H9 (cell line): ENCODE measurements around the gene LPP. TPM values are rescaled to one million over a fixed set of nuclear protein-coding genes. Genes with fewer than 3 reads are reported as not detected.
A peak's percentile ranks its signal among the peaks of the same experiment; 100 is the strongest.

Experiments
- DNase-seq: peaks from one replicate; pipeline ENCODE4 v3.0.0-alpha.2; 2017
- H2AFZ ChIP-seq: one replicate; pipeline ENCODE4 v1.6.1; 2013; ENCODE audit warnings: mild to moderate bottlenecking, low read length, control low read depth, moderate library complexity
- H2AK5ac ChIP-seq: 2 replicates; pipeline ENCODE4 v1.6.1; 2013; ENCODE audit warnings: low read length, control low read depth, mixed read lengths; ENCODE audit not compliant: insufficient read length
- H2BK120ac ChIP-seq: one replicate; pipeline ENCODE4 v1.6.1; 2013; ENCODE audit warnings: low read depth, mild to moderate bottlenecking, low read length, control low read depth, inconsistent platforms; ENCODE audit not compliant: poor library complexity, severe bottlenecking
- H2BK12ac ChIP-seq: 2 replicates; pipeline ENCODE4 v1.6.1; 2013; ENCODE audit warnings: low read length, control low read depth, mixed read lengths, low read depth; ENCODE audit not compliant: insufficient read length
- H2BK15ac ChIP-seq: 2 replicates; pipeline ENCODE4 v1.6.1; 2013; ENCODE audit warnings: low read depth, low read length, control low read depth
- H2BK20ac ChIP-seq: one replicate; pipeline ENCODE4 v1.6.1; 2013; ENCODE audit warnings: low read depth, mild to moderate bottlenecking, low read length, control low read depth, inconsistent platforms; ENCODE audit not compliant: poor library complexity, severe bottlenecking
- H2BK5ac ChIP-seq: 2 replicates; pipeline ENCODE4 v1.6.1; 2013; ENCODE audit warnings: low read length, control low read depth, mixed read lengths; ENCODE audit not compliant: insufficient read length
- H3K14ac ChIP-seq: 2 replicates; pipeline ENCODE4 v1.6.1; 2013; ENCODE audit warnings: low read length, control low read depth; ENCODE audit not compliant: insufficient read depth
- H3K18ac ChIP-seq: 2 replicates; pipeline ENCODE4 v1.6.1; 2013; ENCODE audit warnings: low read depth, mild to moderate bottlenecking, mixed read lengths, low read length, control low read depth; ENCODE audit not compliant: insufficient read length
- H3K23ac ChIP-seq: 2 replicates; pipeline ENCODE4 v1.6.1; 2013; ENCODE audit warnings: low read length, control low read depth, mixed read lengths, low read depth; ENCODE audit not compliant: insufficient read length
- H3K23me2 ChIP-seq: 2 replicates; pipeline ENCODE4 v1.6.1; 2013; ENCODE audit warnings: low read depth, mild to moderate bottlenecking, mixed read lengths, low read length, control low read depth; ENCODE audit not compliant: insufficient read length, poor library complexity, severe bottlenecking
- H3K27ac ChIP-seq: 2 replicates; pipeline ENCODE4 v1.5.1; 2013; ENCODE audit warnings: low read length, control low read depth, mixed read lengths, low read depth; ENCODE audit not compliant: insufficient read length
- H3K27me3 ChIP-seq: 2 replicates; pipeline ENCODE4 v1.6.1; 2013; ENCODE audit warnings: low read length, control low read depth, inconsistent platforms; ENCODE audit not compliant: insufficient read depth
- H3K4ac ChIP-seq: 2 replicates; pipeline ENCODE4 v1.6.1; 2013; ENCODE audit warnings: low read depth, mild to moderate bottlenecking, control low read depth, inconsistent platforms, low read length, moderate library complexity
- H3K4me1 ChIP-seq: 2 replicates; pipeline ENCODE4 v1.6.1; 2013; ENCODE audit warnings: low read length, control low read depth, inconsistent platforms; ENCODE audit not compliant: insufficient read depth
- H3K4me2 ChIP-seq: 2 replicates; pipeline ENCODE4 v1.6.1; 2013; ENCODE audit warnings: low read length, control low read depth, mixed read lengths; ENCODE audit not compliant: insufficient read length, insufficient read depth
- H3K56ac ChIP-seq: 2 replicates; pipeline ENCODE4 v1.6.1; 2013; ENCODE audit warnings: low read depth, mild to moderate bottlenecking, mixed read lengths, low read length, control low read depth; ENCODE audit not compliant: insufficient read length
- H3K79me1 ChIP-seq: 2 replicates; pipeline ENCODE4 v1.6.1; 2013; ENCODE audit warnings: low read depth, mild to moderate bottlenecking, moderate library complexity, low read length, control low read depth, inconsistent platforms; ENCODE audit not compliant: insufficient read depth, poor library complexity, severe bottlenecking
- H3K79me2 ChIP-seq: 2 replicates; pipeline ENCODE4 v1.6.1; 2013; ENCODE audit warnings: low read length, control low read depth, inconsistent platforms; ENCODE audit not compliant: insufficient read depth
- H3K9ac ChIP-seq: 2 replicates; pipeline ENCODE4 v1.6.1; 2013; ENCODE audit warnings: low read length, control low read depth, mixed read lengths; ENCODE audit not compliant: insufficient read length; ENCODE audit errors: extremely low read depth
- H3K9me3 ChIP-seq: one replicate; pipeline ENCODE4 v1.6.1; 2013; ENCODE audit warnings: low read depth, low read length, inconsistent platforms; ENCODE audit not compliant: control insufficient read depth
- H3T11ph ChIP-seq: one replicate; pipeline ENCODE4 v1.6.1; 2013; ENCODE audit warnings: mild to moderate bottlenecking, low read length, control low read depth, inconsistent platforms
- H4K20me1 ChIP-seq: one replicate; pipeline ENCODE4 v1.6.1; 2013; ENCODE audit not compliant: control insufficient read depth, insufficient read length, insufficient read depth
- H4K5ac ChIP-seq: 2 replicates; pipeline ENCODE4 v1.6.1; 2013; ENCODE audit warnings: low read depth, mild to moderate bottlenecking, mixed read lengths, low read length, control low read depth; ENCODE audit not compliant: insufficient read length
- H4K8ac ChIP-seq: replicated peaks from 2 replicates; pipeline ENCODE4 v1.6.1; 2013; ENCODE audit warnings: low read length, control low read depth, mixed read lengths, low read depth; ENCODE audit not compliant: insufficient read length
- H4K91ac ChIP-seq: 2 replicates; pipeline ENCODE4 v1.6.1; 2013; ENCODE audit warnings: low read depth, mild to moderate bottlenecking, moderate library complexity, mixed read lengths, low read length, control low read depth; ENCODE audit not compliant: insufficient read length
- H3K27ac Mint-ChIP-seq, 3 experiments: 2 replicates in 2 of 3; 3 replicates in 1 of 3; pipeline ENCODE4 v1.8.0; 2020 to 2021; ENCODE audit warnings: mixed read lengths in 3 of 3, mild to moderate bottlenecking in 1 of 3, moderate library complexity in 1 of 3
- H3K27me3 Mint-ChIP-seq: 2 replicates; pipeline ENCODE4 v1.8.0; 2021; ENCODE audit warnings: low read depth, mild to moderate bottlenecking, moderate library complexity, mixed read lengths
- H3K36me3 Mint-ChIP-seq, 3 experiments: 2 replicates in 2 of 3; 3 replicates in 1 of 3; pipeline ENCODE4 v1.8.0; 2020 to 2021; ENCODE audit warnings: low read depth in 3 of 3, mixed read lengths in 3 of 3; ENCODE audit not compliant: insufficient read depth in 1 of 3
- H3K4me1 Mint-ChIP-seq, 2 experiments: 2 replicates each; pipeline ENCODE4 v1.8.0; 2020; ENCODE audit warnings: mixed read lengths in 2 of 2
- H3K4me3 Mint-ChIP-seq, 2 experiments: 2 replicates in 1 of 2; 3 replicates in 1 of 2; pipeline ENCODE4 v1.8.0; 2020 to 2021; ENCODE audit warnings: mild to moderate bottlenecking in 2 of 2, mixed read lengths in 2 of 2, moderate library complexity in 1 of 2
- H3K9me3 Mint-ChIP-seq, 2 experiments: 2 replicates in 1 of 2; 3 replicates in 1 of 2; pipeline ENCODE4 v1.8.0; 2020; ENCODE audit warnings: mild to moderate bottlenecking in 2 of 2, mixed read lengths in 2 of 2, moderate library complexity in 1 of 2
- CTCF ChIP-seq: fragments of 200-600 bp; sonication (generic); conservative IDR thresholded peaks from 3 replicates; pipeline ENCODE4 v1.8.0; 2021; ENCODE audit warnings: antibody characterized with exemption, mild to moderate bottlenecking
- WGBS: extraction: QIAGEN DNeasy Blood & Tissue Kit; methylation state at CpG from one replicate; pipeline ENCODE4 v1.1.7; 2013; ENCODE audit warnings: missing lambda C conversion rate, low lambda C conversion rate, mixed read lengths; ENCODE audit not compliant: insufficient read length; ENCODE audit errors: extremely low coverage; 5-methylcytosine and 5-hydroxymethylcytosine counted together
- total RNA-seq: library from RNA; stranded (reverse); gene quantifications from 2 replicates; pipeline ENCODE4 v1.2.1, GENCODE V29; 2021

The LPP gene
- total RNA-seq, 1 experiment from 2014 or later = 64.6 TPM

- Histone ChIP-seq H2BK15ac (no peak overlapping the region), H3K4me2 (no peak overlapping the region), H3K9me3 (no peaks in the 10 kb centered on the region), H2BK5ac (no peak overlapping the region), H2BK20ac (no peak overlapping the region), H3K14ac (0 out of 2 replicates have a peak overlapping the region, but pooled peaks have one; percentile 20), H3K27me3 (no peaks in the 10 kb centered on the region; the same call in 1 of the 2 replicates), H3K4me1 (no peaks in the 10 kb centered on the region), H3K23me2 (no peaks in the 10 kb centered on the region), H3K18ac (no peak overlapping the region), H3K23ac (no peak overlapping the region), H3K56ac (no peak overlapping the region), H4K5ac (no peak overlapping the region), H3K9ac (no peak overlapping the region), H3K79me2 (no peaks in the 10 kb centered on the region), H3K27ac (no peak overlapping the region), H2BK120ac (no peak overlapping the region), H4K91ac (no peak overlapping the region), H2BK12ac (no peak overlapping the region), H3K4ac (no peak overlapping the region), H4K8ac (no peak overlapping the region), H2AFZ (no peak overlapping the region), H3K79me1 (no peaks in the 10 kb centered on the region), H3T11ph (no peak overlapping the region), H4K20me1 (no peaks in the 10 kb centered on the region), H2AK5ac (no peak overlapping the region)
- Mint-ChIP-seq H3K27me3 (no peaks in the 10 kb centered on the region; the same call in 1 of the 2 replicates), H3K36me3 (no peaks in the 10 kb centered on the region), H3K9me3 (no peaks in the 10 kb centered on the region), H3K4me3 (no peak overlapping the region), H3K4me1 (peaks cover 7 to 8% of the 10 kb centered on the region in 2 experiments), H3K27ac (peak overlapping the region in 1 of 3 experiments; percentile 18; a peak in 1 of 7 replicates)
- no peak for TF ChIP-seq CTCF
- no peak for DNase-seq
- whole genome bisulfite sequencing = no CpG with 5 or more reads among the region's 3 CpGs
Observed at GRCh38 chr3:188931531-188931930, 777.6 kb downstream of the LPP start.
